ENCODE data around the gene TPPP2.
A peak's percentile ranks its signal among the peaks of the same experiment; 100 is the strongest.

Gene TPPP2

GRCh38 chr14:21017528-21018245 is 12.3 kb upstream of the TPPP2 start:
- DNase-seq = no peak

GRCh38 chr14:21018286-21018685 is 11.7 kb upstream of the TPPP2 start:
- DNase-seq = no peak

GRCh38 chr14:21018781-21019180 is 11.2 kb upstream of the TPPP2 start:
- DNase-seq = no peak

GRCh38 chr14:21019366-21019765 is 10.7 kb upstream of the TPPP2 start:
- DNase-seq = no peak

- no peak for DNase-seq
Observed at GRCh38 chr14:21020977-21021545, 9.0 kb upstream of the TPPP2 start.

GRCh38 chr14:21022686-21023085 is 7.3 kb upstream of the TPPP2 start:
- DNase-seq = no peak

- DNase-seq = no peak
Observed at GRCh38 chr14:21023174-21023573, 6.8 kb upstream of the TPPP2 start.

GRCh38 chr14:21023817-21024584 is 6.0 kb upstream of the TPPP2 start:
- DNase-seq = no peak

GRCh38 chr14:21024585-21025370 is 5.2 kb upstream of the TPPP2 start, which contains the start of gene NDRG2:
Gene NDRG2, minus strand, starts transcription at chr14:21025061. Its CDS starts 1,746 bp downstream, at chr14:21023315.
- peak; percentile 68 for DNase-seq

GRCh38 chr14:21025371-21026273 is 4.4 kb upstream of the TPPP2 start:
- no peak for DNase-seq

- no peak for DNase-seq
Observed at GRCh38 chr14:21026274-21026987, 3.6 kb upstream of the TPPP2 start.

- no peak for DNase-seq
Observed at GRCh38 chr14:21026988-21027315, 3.1 kb upstream of the TPPP2 start.

- DNase-seq = no peak
Observed at GRCh38 chr14:21030531-21030930, 514 bp downstream of the TPPP2 start.

- no peak for DNase-seq
Observed at GRCh38 chr14:21032326-21033132, 2.5 kb downstream of the TPPP2 start.

GRCh38 chr14:21033133-21033698 is 3.2 kb downstream of the TPPP2 start:
- DNase-seq = no peak

GRCh38 chr14:21034707-21035106 is 4.7 kb downstream of the TPPP2 start, which contains the start of gene RNASE13:
Gene RNASE13, minus strand, starts transcription at chr14:21034807. Its CDS starts 519 bp downstream, at chr14:21034288.
- no peak for DNase-seq

- no peak for DNase-seq
Observed at GRCh38 chr14:21036751-21037150, 6.7 kb downstream of the TPPP2 start.

GRCh38 chr14:21037156-21037555 is 7.1 kb downstream of the TPPP2 start:
- DNase-seq = no peak

- DNase-seq = no peak
Observed at GRCh38 chr14:21038441-21039422, 8.7 kb downstream of the TPPP2 start.
